DND-41 (cell line): ENCODE measurements around the gene KRT86.

Experiments used
- ATAC-seq: fragments of 200-7000 bp; cut with Tn5 transposase; 3 replicates; pipeline ENCODE4 v1.9.1; 2021; ENCODE audit warnings: low read depth; ENCODE audit not compliant: insufficient read depth
- DNase-seq: peaks from one replicate; pipeline ENCODE4 v3.0.0-alpha.2; 2020
- H2AFZ ChIP-seq: 2 replicates; pipeline ENCODE4 v1.6.0; 2012; ENCODE audit warnings: low read depth, low read length
- H3K27ac ChIP-seq: 2 replicates; pipeline ENCODE4 v1.5.1; 2012; ENCODE audit warnings: low read length, inconsistent platforms
- H3K27me3 ChIP-seq: fragments of 200-600 bp; sonication (generic); 2 replicates; pipeline ENCODE4 v1.6.0; 2012; ENCODE audit warnings: low read length, mild to moderate bottlenecking, inconsistent platforms; ENCODE audit not compliant: insufficient read depth, poor library complexity
- H3K36me3 ChIP-seq: 2 replicates; pipeline ENCODE4 v1.5.1; 2012; ENCODE audit warnings: low read length, inconsistent platforms; ENCODE audit not compliant: insufficient read depth
- H3K4me1 ChIP-seq: 2 replicates; pipeline ENCODE4 v1.5.1; 2012; ENCODE audit warnings: mild to moderate bottlenecking, low read length; ENCODE audit not compliant: insufficient read depth
- H3K4me2 ChIP-seq: 2 replicates; pipeline ENCODE4 v1.6.0; 2012; ENCODE audit warnings: mild to moderate bottlenecking, moderate library complexity, low read length, inconsistent platforms; ENCODE audit not compliant: insufficient read depth
- H3K4me3 ChIP-seq, 2 experiments: fragments of 200-600 bp in 1 of 2; shearing (Covaris generic) in 1 of 2; 2 replicates each; pipeline ENCODE4 v1.5.1; 2012 to 2016; ENCODE audit warnings: inconsistent platforms in 2 of 2, low read length in 2 of 2, mild to moderate bottlenecking in 2 of 2, low read depth in 1 of 2, moderate library complexity in 1 of 2
- H3K79me2 ChIP-seq: 2 replicates; pipeline ENCODE4 v1.6.0; 2012; ENCODE audit warnings: low read length, inconsistent platforms; ENCODE audit not compliant: insufficient read depth
- H3K9ac ChIP-seq: 2 replicates; pipeline ENCODE4 v1.6.0; 2012; ENCODE audit warnings: low read depth, mild to moderate bottlenecking, inconsistent platforms, low read length, moderate library complexity
- H3K9me3 ChIP-seq: 2 replicates; pipeline ENCODE4 v1.5.1; 2012; ENCODE audit warnings: low read length, moderate library complexity, mild to moderate bottlenecking, inconsistent platforms; ENCODE audit not compliant: insufficient read depth, severe bottlenecking
- H4K20me1 ChIP-seq: 2 replicates; pipeline ENCODE4 v1.6.0; 2012; ENCODE audit warnings: low read length; ENCODE audit not compliant: insufficient read depth
- EZH2 ChIP-seq: IDR thresholded peaks from 3 replicates; pipeline ENCODE4 v1.6.1; 2012; ENCODE audit warnings: borderline replicate concordance, low read depth, mild to moderate bottlenecking, moderate library complexity, low read length, inconsistent platforms; ENCODE audit not compliant: severe bottlenecking
- TF ChIP-seq, protein P1 (sequence below): IDR thresholded peaks from 2 replicates; pipeline ENCODE4 v1.5.1; 2012; ENCODE audit warnings: borderline replicate concordance, low read length, moderate library complexity, mild to moderate bottlenecking; ENCODE audit not compliant: poor library complexity, severe bottlenecking; ENCODE audit errors: extremely low read depth

The KRT86 gene

DNA sequence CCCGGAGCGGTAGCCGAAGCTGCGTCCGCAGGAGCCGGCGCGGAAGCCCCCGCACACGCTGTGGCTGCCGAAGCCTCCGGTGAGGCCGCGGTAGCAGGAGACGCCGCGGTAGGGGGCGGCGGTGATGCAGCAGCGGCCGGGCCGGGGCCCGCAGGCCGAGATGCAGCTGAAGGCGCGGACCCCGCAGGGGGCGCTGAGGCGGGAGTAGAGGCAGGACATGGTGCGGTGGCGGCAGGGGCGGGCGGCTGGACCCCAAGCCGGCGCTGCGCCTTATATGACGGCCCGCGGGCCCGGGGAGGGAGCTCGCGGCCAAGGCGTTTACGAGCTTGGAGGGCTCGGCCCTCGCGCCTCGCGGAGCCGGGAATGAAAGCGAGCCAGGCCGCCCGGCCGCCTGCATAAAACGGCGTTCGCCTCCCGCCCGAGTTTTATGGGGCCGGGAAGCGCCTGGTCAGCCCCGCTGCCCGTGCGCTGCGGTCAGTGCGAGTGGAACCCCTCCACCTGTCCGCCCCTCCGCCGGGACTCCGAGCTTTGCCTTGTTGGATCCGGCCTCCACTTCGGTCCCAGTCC, 16.0 kb upstream of the KRT86 start:
- Histone ChIP-seq H4K20me1 (no peaks in the 10 kb centered on the region), H3K36me3 (no peaks in the 10 kb centered on the region), H2AFZ (no peak overlapping the region), H3K27ac (no peak overlapping the region), H3K4me2 (no peak overlapping the region), H3K4me1 (no peaks in the 10 kb centered on the region), H3K4me3 (no peak overlapping the region), H3K9ac (no peak overlapping the region), H3K9me3 (no peaks in the 10 kb centered on the region), H3K79me2 (no peaks in the 10 kb centered on the region), H3K27me3 (peaks cover 6% of the 10 kb centered on the region)
- no peak for ATAC-seq
- no peak for DNase-seq
- no peak for TF ChIP-seq EZH2
- TF ChIP-seq, protein P1, sequence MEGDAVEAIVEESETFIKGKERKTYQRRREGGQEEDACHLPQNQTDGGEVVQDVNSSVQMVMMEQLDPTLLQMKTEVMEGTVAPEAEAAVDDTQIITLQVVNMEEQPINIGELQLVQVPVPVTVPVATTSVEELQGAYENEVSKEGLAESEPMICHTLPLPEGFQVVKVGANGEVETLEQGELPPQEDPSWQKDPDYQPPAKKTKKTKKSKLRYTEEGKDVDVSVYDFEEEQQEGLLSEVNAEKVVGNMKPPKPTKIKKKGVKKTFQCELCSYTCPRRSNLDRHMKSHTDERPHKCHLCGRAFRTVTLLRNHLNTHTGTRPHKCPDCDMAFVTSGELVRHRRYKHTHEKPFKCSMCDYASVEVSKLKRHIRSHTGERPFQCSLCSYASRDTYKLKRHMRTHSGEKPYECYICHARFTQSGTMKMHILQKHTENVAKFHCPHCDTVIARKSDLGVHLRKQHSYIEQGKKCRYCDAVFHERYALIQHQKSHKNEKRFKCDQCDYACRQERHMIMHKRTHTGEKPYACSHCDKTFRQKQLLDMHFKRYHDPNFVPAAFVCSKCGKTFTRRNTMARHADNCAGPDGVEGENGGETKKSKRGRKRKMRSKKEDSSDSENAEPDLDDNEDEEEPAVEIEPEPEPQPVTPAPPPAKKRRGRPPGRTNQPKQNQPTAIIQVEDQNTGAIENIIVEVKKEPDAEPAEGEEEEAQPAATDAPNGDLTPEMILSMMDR = no peak

GRCh38 chr12:52259657-52260243, 14.7 kb upstream of the KRT86 start:
- Histone ChIP-seq H3K36me3 (no peaks in the 10 kb centered on the region), H3K4me3 (no peak overlapping the region), H3K27ac (no peak overlapping the region), H3K9ac (no peak overlapping the region), H2AFZ (no peak overlapping the region), H3K27me3 (peaks cover 6% of the 10 kb centered on the region), H3K79me2 (no peaks in the 10 kb centered on the region), H3K4me1 (no peaks in the 10 kb centered on the region), H3K9me3 (no peaks in the 10 kb centered on the region), H4K20me1 (no peaks in the 10 kb centered on the region), H3K4me2 (no peak overlapping the region)
- ATAC-seq (no peak), DNase-seq (no peak)
- TF ChIP-seq, protein P1 = no peak

GRCh38 chr12:52260361-52261207, 13.9 kb upstream of the KRT86 start:
- Histone ChIP-seq H3K36me3 (no peaks in the 10 kb centered on the region), H2AFZ (no peak overlapping the region), H3K79me2 (no peaks in the 10 kb centered on the region), H3K9ac (no peak overlapping the region), H3K9me3 (no peaks in the 10 kb centered on the region), H3K27ac (no peak overlapping the region), H4K20me1 (no peaks in the 10 kb centered on the region), H3K27me3 (peaks cover 6% of the 10 kb centered on the region), H3K4me1 (no peaks in the 10 kb centered on the region), H3K4me2 (no peak overlapping the region), H3K4me3 (no peak overlapping the region)
- ATAC-seq = no peak
- DNase-seq = no peak
- no peak for TF ChIP-seq EZH2
- TF ChIP-seq, protein P1 = no peak
